ENCODE measurements around the gene EDN3.

DNA sequence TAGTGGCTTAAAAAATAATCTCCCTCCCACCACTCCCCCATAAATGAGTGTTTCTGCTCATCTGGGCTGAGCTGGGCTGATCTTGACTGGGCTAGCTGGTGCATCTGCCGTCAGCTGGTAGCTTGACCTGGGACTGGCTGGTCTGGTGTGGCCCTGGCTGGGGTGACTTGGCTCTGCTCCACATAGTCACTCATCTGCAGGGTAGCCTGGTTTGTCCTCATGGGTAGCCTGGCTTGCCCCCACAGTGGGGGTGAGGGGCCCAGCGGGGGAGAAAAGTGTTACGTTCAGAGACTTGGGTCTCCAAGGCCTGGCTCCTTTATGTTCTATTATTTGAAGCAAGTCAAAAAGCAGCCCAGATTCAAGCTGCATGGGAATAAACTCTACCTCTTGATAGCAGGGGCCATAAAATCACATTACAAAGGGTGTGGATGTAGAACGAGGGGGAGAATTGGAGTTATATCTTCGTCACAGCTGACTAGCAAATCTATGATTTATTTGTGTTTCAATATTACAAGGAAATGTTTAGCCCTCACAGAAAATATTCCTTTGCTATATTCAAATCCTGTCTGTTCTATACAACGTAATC is 32.9 kb downstream of the EDN3 start:
- TF ChIP-seq CTCF (IDR thresholded peaks at IDR 0.05) = no peak
- no peak for TF ChIP-seq EP300 (IDR thresholded peaks at IDR 0.05)
- TF ChIP-seq POLR2AphosphoS5 (IDR thresholded peaks at IDR 0.05) = no peak
- no peak for TF ChIP-seq POLR2A (IDR thresholded peaks at IDR 0.05; ENCODE audit: low read depth)
